Measurements from ENCODE around the gene GNB3.

DNA sequence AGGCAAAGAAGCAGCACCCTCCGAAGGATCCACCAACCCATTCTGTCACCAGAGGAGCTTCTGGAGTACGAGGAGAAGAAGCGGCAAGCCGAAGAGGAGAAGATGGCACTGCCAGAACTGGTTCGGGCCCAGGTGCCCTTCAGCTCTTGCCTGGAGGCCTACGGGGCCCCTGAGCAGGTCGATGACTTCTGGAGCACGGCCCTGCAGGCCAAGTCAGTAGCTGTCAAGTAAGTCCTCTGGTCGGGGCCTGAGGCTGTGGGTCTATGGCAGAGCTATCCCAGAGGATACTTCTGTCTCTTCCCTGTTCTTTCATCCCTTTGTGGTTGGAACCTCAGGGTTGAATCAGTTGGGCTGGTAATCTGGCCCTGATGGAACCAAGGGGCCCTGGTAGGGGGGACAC, 20.7 kb downstream of the GNB3 start:
- TF ChIP-seq POLR2A (IDR thresholded peaks at IDR 0.05) (no peak), CTCF (IDR thresholded peaks at IDR 0.05) (no peak), EP300 (IDR thresholded peaks at IDR 0.05) (no peak)

Measured in stomach (tissue), 4 donors.